ENCODE results near the gene MAGI1.
A peak's percentile ranks its signal among the peaks of the same experiment; 100 is the strongest.
"Not testable (repeated sequence)": the region's sequence is repeated elsewhere in the genome, so short reads cannot be mapped to it uniquely, and the experiment has no call there.

Gene MAGI1

GRCh38 chr3:65720989-65721737 is 317.6 kb downstream of the MAGI1 start:
- no peak for DNase-seq

GRCh38 chr3:65719639-65720038 is 319.1 kb downstream of the MAGI1 start:
- DNase-seq: not testable (repeated sequence)

- DNase-seq: no peak
Measured at GRCh38 chr3:65717676-65718346, 320.9 kb downstream of the MAGI1 start.

GRCh38 chr3:65716071-65716751 is 322.5 kb downstream of the MAGI1 start:
- DNase-seq: no peak

- no peak for DNase-seq
Measured at GRCh38 chr3:65714134-65714533, 324.6 kb downstream of the MAGI1 start.

- DNase-seq: peak in 38 of 56 donors; percentile 2 to 70 (median 32)
Measured at GRCh38 chr3:65713016-65713415, 325.7 kb downstream of the MAGI1 start.

- no peak for DNase-seq
Measured at GRCh38 chr3:65712140-65712539, 326.6 kb downstream of the MAGI1 start.

- no peak for DNase-seq
Measured at GRCh38 chr3:65706776-65707568, 331.7 kb downstream of the MAGI1 start.

GRCh38 chr3:65706301-65706700 is 332.4 kb downstream of the MAGI1 start:
- peak in 4 of 56 donors; percentile 5 to 17 (median 12) for DNase-seq

GRCh38 chr3:65703820-65704219 is 334.9 kb downstream of the MAGI1 start:
- DNase-seq: no peak

GRCh38 chr3:65703026-65703425 is 335.7 kb downstream of the MAGI1 start:
- no peak for DNase-seq

- no peak for DNase-seq
Measured at GRCh38 chr3:65702202-65702601, 336.5 kb downstream of the MAGI1 start.

- no peak for DNase-seq
Measured at GRCh38 chr3:65701516-65701915, 337.2 kb downstream of the MAGI1 start.

GRCh38 chr3:65689436-65689835 is 349.3 kb downstream of the MAGI1 start:
- no peak for DNase-seq

GRCh38 chr3:65687741-65688140 is 351.0 kb downstream of the MAGI1 start:
- DNase-seq: no peak

- peak in 12 of 56 donors; percentile 1 to 34 (median 8) for DNase-seq
Measured at GRCh38 chr3:65685621-65686235, 353.0 kb downstream of the MAGI1 start.

GRCh38 chr3:65678516-65678915 is 360.2 kb downstream of the MAGI1 start:
- DNase-seq: no peak

GRCh38 chr3:65677486-65678010 is 361.2 kb downstream of the MAGI1 start:
- DNase-seq: no peak

GRCh38 chr3:65676580-65676979 is 362.1 kb downstream of the MAGI1 start:
- DNase-seq: no peak

GRCh38 chr3:65675011-65675410 is 363.7 kb downstream of the MAGI1 start:
- DNase-seq: peak in 1 of 56 donors; percentile 1

GRCh38 chr3:65674226-65674625 is 364.5 kb downstream of the MAGI1 start:
- no peak for DNase-seq
